ENCODE data around the gene OR10V1. TPM values are rescaled to one million over a fixed set of nuclear protein-coding genes. Genes with fewer than 3 reads are reported as not detected.

The OR10V1 gene
- total RNA-seq, 1 experiment from 2014 or later: not detected

- Mint-ChIP-seq H3K4me1 (ENCODE audit: insufficient read depth, unreplicated experiment) (peaks cover 13% of the 10 kb centered on the region), H3K27me3 (ENCODE audit: insufficient read depth, unreplicated experiment) (no peaks in the 10 kb centered on the region), H3K9me3 (ENCODE audit: unreplicated experiment) (no peaks in the 10 kb centered on the region), H3K27ac (ENCODE audit: low read depth, unreplicated experiment) (peak overlapping the region; percentile 51), H3K36me3 (ENCODE audit: insufficient read depth, unreplicated experiment) (no peaks in the 10 kb centered on the region), H3K4me3 (ENCODE audit: unreplicated experiment) (peak overlapping the region; percentile 92)
- intact Hi-C loops (cut with micrococcal nuclease): loop anchor here (1.0 to 10.0 kb wide), 6 partner anchors 20 to 409 kb away; partner anchors contain the start of genes MRPL16 and PATL1
- no peak for TF ChIP-seq CTCF (IDR thresholded peaks at IDR 0.05; ENCODE audit: unreplicated experiment)
- peak; percentile 76 for DNase-seq (ENCODE audit: unreplicated experiment)
- TSS peak; percentile 41 for BruUV-seq (replicated peaks)
- CTCF ChIA-PET: interaction anchor here (0.6 to 7.6 kb wide), 15 partner anchors 10 to 510 kb away, joined by 3 to 160 read pairs (median 7); partner anchors contain the start of genes MRPL16 and PATL1
- POLR2A ChIA-PET: interaction anchor here (0.6 to 5.4 kb wide), 18 partner anchors 10 to 199 kb away, joined by 3 to 67 read pairs (median 4); partner anchors contain the start of genes MRPL16, OSBP and PATL1
Observed at GRCh38 chr11:59755701-59756557, 42.3 kb upstream of the OR10V1 start.

GRCh38 chr11:59754859-59755700 is 41.4 kb upstream of the OR10V1 start, which contains the start of gene STX3:
Gene STX3 (plus strand): TSS chr11:59755376. CDS start chr11:59755606, 230 bp downstream.
- ChIA-PET POLR2A (interaction anchor here (0.6 to 5.4 kb wide), 14 partner anchors 9 to 582 kb away, joined by 3 to 67 read pairs (median 10); partner anchors contain the start of genes MRPL16, OSBP and PATL1), CTCF (interaction anchor here (0.6 to 7.6 kb wide), 25 partner anchors 9 to 356 kb away, joined by 3 to 160 read pairs (median 4); partner anchors contain the start of genes MRPL16 and PATL1)
- Mint-ChIP-seq H3K27me3 (ENCODE audit: insufficient read depth, unreplicated experiment) (no peaks in the 10 kb centered on the region), H3K4me1 (ENCODE audit: insufficient read depth, unreplicated experiment) (peaks cover 13% of the 10 kb centered on the region), H3K27ac (ENCODE audit: low read depth, unreplicated experiment) (peak within 1 kb of the TSS; percentile 57), H3K9me3 (ENCODE audit: unreplicated experiment) (no peaks in the 10 kb centered on the region), H3K36me3 (ENCODE audit: insufficient read depth, unreplicated experiment) (no peaks in the 10 kb centered on the region), H3K4me3 (ENCODE audit: unreplicated experiment) (peak within 1 kb of the TSS; percentile 92)
- intact Hi-C loops (cut with micrococcal nuclease): loop anchor here (1.0 to 10.0 kb wide), 6 partner anchors 47 to 410 kb away; partner anchors contain the start of genes MRPL16 and PATL1
- no peak for TF ChIP-seq CTCF (IDR thresholded peaks at IDR 0.05; ENCODE audit: unreplicated experiment)
- no TSS peak for BruUV-seq (replicated peaks)
- peak; percentile 73 for DNase-seq (ENCODE audit: unreplicated experiment)

GRCh38 chr11:59754494-59754858 is 40.8 kb upstream of the OR10V1 start:
- CTCF ChIA-PET: interaction anchor here (0.6 to 7.6 kb wide), 21 partner anchors 10 to 285 kb away, joined by 3 to 160 read pairs (median 4); partner anchors contain the start of genes MRPL16 and PATL1
- Mint-ChIP-seq H3K27ac (ENCODE audit: low read depth, unreplicated experiment) (peak overlapping the region; percentile 57), H3K4me3 (ENCODE audit: unreplicated experiment) (peak overlapping the region; percentile 92), H3K4me1 (ENCODE audit: insufficient read depth, unreplicated experiment) (peaks cover 13% of the 10 kb centered on the region), H3K9me3 (ENCODE audit: unreplicated experiment) (no peaks in the 10 kb centered on the region), H3K36me3 (ENCODE audit: insufficient read depth, unreplicated experiment) (no peaks in the 10 kb centered on the region), H3K27me3 (ENCODE audit: insufficient read depth, unreplicated experiment) (no peaks in the 10 kb centered on the region)
- DNase-seq (ENCODE audit: unreplicated experiment): peak; percentile 41
- intact Hi-C loops (cut with micrococcal nuclease): loop anchor here (1.0 to 10.0 kb wide), 6 partner anchors 48 to 410 kb away; partner anchors contain the start of genes MRPL16 and PATL1
- no peak for TF ChIP-seq CTCF (IDR thresholded peaks at IDR 0.05; ENCODE audit: unreplicated experiment)
- BruUV-seq (replicated peaks): no TSS peak
- POLR2A ChIA-PET: interaction anchor here (0.8 to 5.4 kb wide), 12 partner anchors 10 to 581 kb away, joined by 3 to 67 read pairs (median 20); partner anchors contain the start of genes MRPL16, OSBP and PATL1

Measured in MCF 10A (cell line).